AG04450 (cell line): Measurements from ENCODE around the gene PRADC1. TPM values are rescaled to one million over a fixed set of nuclear protein-coding genes. Genes with fewer than 3 reads are reported as not detected.
"Not testable (repeated sequence)": the region's sequence is repeated elsewhere in the genome, so short reads cannot be mapped to it uniquely, and the experiment has no call there.

Experiments
- CTCF ChIA-PET: fragments of 300-600, 350-600 bp; formaldehyde crosslinking; extraction: SDS; loops from one replicate; lab custom pipeline; 2022; ENCODE audit warnings: antibody characterized with exemption, inconsistent platforms; lab: Charles Lee
- POLR2A ChIA-PET: fragments of 350-600 bp; formaldehyde crosslinking; extraction: SDS; loops from one replicate; lab custom pipeline; 2021; ENCODE audit warnings: antibody characterized with exemption, inconsistent platforms; lab: Yijun Ruan, JAX
- DNase-seq: peaks from one replicate; pipeline ENCODE4 v3.0.0-alpha.2; 2011; ENCODE audit warnings: low read depth, low spot score
- H3K27ac ChIP-seq: one replicate; pipeline ENCODE4 v1.5.1; 2012; ENCODE audit warnings: low read depth, low read length, control low read depth
- H3K27me3 ChIP-seq: one replicate; pipeline ENCODE4 v1.6.0; 2012; ENCODE audit warnings: low read length; ENCODE audit not compliant: control insufficient read depth, insufficient read depth
- H3K4me3 ChIP-seq: 2 replicates; pipeline ENCODE4 v1.5.1; 2011; ENCODE audit warnings: mild to moderate bottlenecking, low read depth, low read length, control low read depth
- H3K9me3 ChIP-seq: 2 replicates; pipeline ENCODE4 v1.5.1; 2012; ENCODE audit warnings: low read length; ENCODE audit not compliant: control insufficient read depth, insufficient read depth
- CTCF ChIP-seq: IDR thresholded peaks from 2 replicates; pipeline ENCODE4 v1.5.1; 2011; ENCODE audit warnings: low read depth, low read length, control low read depth, inconsistent platforms
- polyA plus RNA-seq: library from polyadenylated mRNA; depleted of rRNA; stranded (reverse); fragments of >200 nt; gene quantifications from 2 replicates; pipeline ENCODE4 v1.2.3, GENCODE V29; 2011

The PRADC1 gene
- polyA plus RNA-seq, 1 experiment: 11.6 TPM

GRCh38 chr2:73263540-73264331 is 30.7 kb upstream of the PRADC1 start:
- no peak overlapping the region for H3K27ac ChIP-seq
- H3K27me3 ChIP-seq: peaks cover 12% of the 10 kb centered on the region
- POLR2A ChIA-PET: no interaction called here
- no peak for TF ChIP-seq CTCF
- no peak overlapping the region for H3K4me3 ChIP-seq
- CTCF ChIA-PET: interaction anchor here (1.1 kb wide), 1 partner anchor 50 kb away, joined by 3 read pairs; the partner anchor contains the start of gene SMYD5
- no peaks in the 10 kb centered on the region; the same call in 1 of the 2 replicates for H3K9me3 ChIP-seq
- DNase-seq: no peak

GRCh38 chr2:73262691-73263429 is 29.8 kb upstream of the PRADC1 start:
- H3K27me3 ChIP-seq, POLR2A ChIA-PET, DNase-seq, H3K27ac ChIP-seq, H3K4me3 ChIP-seq, H3K9me3 ChIP-seq: not testable (repeated sequence)
- CTCF ChIA-PET: interaction anchor here (1.1 kb wide), 1 partner anchor 49 kb away, joined by 3 read pairs; the partner anchor contains the start of gene SMYD5

GRCh38 chr2:73262108-73262651 is 29.1 kb upstream of the PRADC1 start:
- DNase-seq: no peak
- ChIA-PET POLR2A (no interaction called here), CTCF (interaction anchor here (1.1 kb wide), 2 partner anchors 17 to 49 kb away, joined by 3 to 4 read pairs; partner anchors contain the start of gene SMYD5)
- no peak for TF ChIP-seq CTCF
- Histone ChIP-seq H3K9me3 (no peaks in the 10 kb centered on the region), H3K27ac (no peak overlapping the region), H3K4me3 (no peak overlapping the region), H3K27me3 (peaks cover 4% of the 10 kb centered on the region)

- TF ChIP-seq CTCF: peak; percentile 39
Observed at GRCh38 chr2:73260338-73260984, 27.4 kb upstream of the PRADC1 start.

GRCh38 chr2:73259704-73260337 is 26.8 kb upstream of the PRADC1 start:
- ChIA-PET CTCF (interaction anchor here (0.6 kb wide), 2 partner anchors 82 to 266 kb away, joined by 3 to 4 read pairs; no protein-coding TSS in a partner anchor), POLR2A (no interaction called here)
- TF ChIP-seq CTCF: no peak
- no peaks in the 10 kb centered on the region for H3K27me3 ChIP-seq
- no peak overlapping the region for H3K27ac ChIP-seq
- no peaks in the 10 kb centered on the region for H3K9me3 ChIP-seq
- no peak for DNase-seq
- no peak overlapping the region for H3K4me3 ChIP-seq

More at GRCh38 chr2:73260338-73260984, 27.4 kb upstream of the PRADC1 start:
- H3K27me3 ChIP-seq: no peaks in the 10 kb centered on the region
- no peak overlapping the region for H3K27ac ChIP-seq
- H3K9me3 ChIP-seq: no peaks in the 10 kb centered on the region
- POLR2A ChIA-PET: no interaction called here
- no peak for DNase-seq
- H3K4me3 ChIP-seq: no peak overlapping the region
- CTCF ChIA-PET: no interaction called here
